Osteocyte (in vitro differentiated cells): ENCODE results near the gene EBP. TPM values are rescaled to one million over a fixed set of nuclear protein-coding genes. Genes with fewer than 3 reads are reported as not detected.

Experiments
- DNase-seq: peaks from one replicate; pipeline ENCODE4 v3.0.0; 2021; ENCODE audit warnings: mixed read lengths; ENCODE audit not compliant: unreplicated experiment; ENCODE audit errors: extremely low spot score
- H3K27ac Mint-ChIP-seq: one replicate; pipeline ENCODE4 v1.8.0; 2021; ENCODE audit warnings: mild to moderate bottlenecking, mixed read lengths; ENCODE audit not compliant: unreplicated experiment
- H3K27me3 Mint-ChIP-seq: one replicate; pipeline ENCODE4 v1.8.0; 2021; ENCODE audit warnings: mixed read lengths; ENCODE audit not compliant: unreplicated experiment
- H3K36me3 Mint-ChIP-seq: one replicate; pipeline ENCODE4 v1.8.0; 2021; ENCODE audit warnings: mixed read lengths; ENCODE audit not compliant: unreplicated experiment
- H3K4me1 Mint-ChIP-seq: one replicate; pipeline ENCODE4 v1.8.0; 2021; ENCODE audit warnings: mixed read lengths; ENCODE audit not compliant: unreplicated experiment
- H3K4me3 Mint-ChIP-seq: one replicate; pipeline ENCODE4 v1.8.0; 2021; ENCODE audit warnings: mild to moderate bottlenecking, moderate library complexity, mixed read lengths; ENCODE audit not compliant: unreplicated experiment
- H3K9me3 Mint-ChIP-seq: one replicate; pipeline ENCODE4 v1.8.0; 2021; ENCODE audit warnings: mixed read lengths; ENCODE audit not compliant: unreplicated experiment
- CTCF ChIP-seq: fragments of 200-600 bp; sonication (generic); IDR thresholded peaks from 2 replicates; pipeline ENCODE4 v1.5.0; 2021; ENCODE audit warnings: antibody characterized with exemption, mild to moderate bottlenecking, moderate library complexity
- total RNA-seq: library from RNA; stranded (reverse); gene quantifications from 2 replicates; pipeline ENCODE4 v1.2.1, GENCODE V29; 2021

EBP gene
- total RNA-seq, 1 donor from 2014 or later: 42.5 TPM

GRCh38 chrX:48531358-48531959 is 9.9 kb downstream of the EBP start:
- TF ChIP-seq CTCF: no peak
- peaks cover 5% of the 10 kb centered on the region for H3K36me3 Mint-ChIP-seq
- no peak overlapping the region for H3K4me3 Mint-ChIP-seq
- no peaks in the 10 kb centered on the region for H3K9me3 Mint-ChIP-seq
- no peak for DNase-seq
- H3K4me1 Mint-ChIP-seq: peaks cover 8% of the 10 kb centered on the region
- peak overlapping the region; percentile 83 for H3K27ac Mint-ChIP-seq
- no peaks in the 10 kb centered on the region for H3K27me3 Mint-ChIP-seq

GRCh38 chrX:48532161-48532560 is 10.6 kb downstream of the EBP start:
- peaks cover 8% of the 10 kb centered on the region for H3K4me1 Mint-ChIP-seq

GRCh38 chrX:48533165-48533564 is 11.6 kb downstream of the EBP start:
- TF ChIP-seq CTCF: no peak
- Mint-ChIP-seq H3K4me3 (no peak overlapping the region), H3K27ac (no peak overlapping the region), H3K4me1 (peaks cover 8% of the 10 kb centered on the region), H3K36me3 (peaks cover 2% of the 10 kb centered on the region), H3K9me3 (no peaks in the 10 kb centered on the region), H3K27me3 (no peaks in the 10 kb centered on the region)
- no peak for DNase-seq

More at GRCh38 chrX:48532161-48532560, 10.6 kb downstream of the EBP start:
- no peak for DNase-seq
- Mint-ChIP-seq H3K36me3 (peaks cover 5% of the 10 kb centered on the region), H3K27me3 (no peaks in the 10 kb centered on the region), H3K9me3 (no peaks in the 10 kb centered on the region), H3K27ac (peak overlapping the region; percentile 83), H3K4me3 (no peak overlapping the region)
- no peak for TF ChIP-seq CTCF

- no peak for DNase-seq
- Mint-ChIP-seq H3K9me3 (peaks cover 8% of the 10 kb centered on the region), H3K27ac (peak overlapping the region; percentile 89), H3K4me1 (peaks cover 13% of the 10 kb centered on the region), H3K36me3 (peaks cover 6% of the 10 kb centered on the region), H3K4me3 (peak overlapping the region; percentile 85), H3K27me3 (no peaks in the 10 kb centered on the region)
- TF ChIP-seq CTCF: no peak
These were observed 17.2 kb downstream of the EBP start for GRCh38 chrX:48538641-48539344.

- Mint-ChIP-seq H3K9me3 (peaks cover 8% of the 10 kb centered on the region), H3K27me3 (no peaks in the 10 kb centered on the region), H3K4me3 (peak within 1 kb of the TSS; percentile 85), H3K36me3 (peaks cover 8% of the 10 kb centered on the region), H3K27ac (peak within 1 kb of the TSS; percentile 89), H3K4me1 (peaks cover 13% of the 10 kb centered on the region)
- DNase-seq: peak; percentile 98
- TF ChIP-seq CTCF: peak; percentile 58
These were observed 17.9 kb downstream of the EBP start, which contains the start of gene TBC1D25 for GRCh38 chrX:48539345-48540027. Gene TBC1D25 (plus strand): TSS chrX:48539714. CDS start chrX:48539798, 84 bp downstream.
